PC-9 (cell line): ENCODE results near the gene COPG1.

ENCODE experiments used
- EZH2 ChIP-seq: fragments of 200-600 bp; sonication (generic); IDR thresholded peaks from 2 replicates; pipeline ENCODE4 v1.8.0; 2017; ENCODE audit warnings: antibody characterized with exemption, low read depth
- TF ChIP-seq, protein P1 (sequence below): fragments of 200-600 bp; sonication (generic); conservative IDR thresholded peaks from 2 replicates; pipeline ENCODE4 v1.6.1; 2017; ENCODE audit warnings: mixed run types, antibody characterized with exemption, mild to moderate bottlenecking, moderate library complexity

DNA sequence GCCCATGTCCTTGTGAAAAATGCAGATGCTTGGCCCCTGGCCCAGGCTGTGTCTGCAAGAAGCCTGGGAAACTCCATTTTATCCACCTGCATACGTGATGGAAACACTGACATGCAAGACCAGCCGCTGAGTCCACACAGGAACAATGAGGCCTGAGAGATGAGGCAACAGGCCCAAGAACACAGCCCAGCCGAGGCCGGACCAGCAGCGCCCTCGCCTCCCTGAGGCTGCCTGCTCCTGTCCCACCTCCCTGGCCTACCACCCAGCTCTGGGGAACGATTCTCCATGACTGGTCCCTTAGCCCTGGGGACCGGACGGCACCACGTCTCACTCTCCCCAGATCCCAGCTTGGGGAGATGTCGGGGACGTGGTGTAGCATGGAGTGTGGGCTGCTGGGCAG is 76.7 kb downstream of the COPG1 start:
- TF ChIP-seq, protein P1, sequence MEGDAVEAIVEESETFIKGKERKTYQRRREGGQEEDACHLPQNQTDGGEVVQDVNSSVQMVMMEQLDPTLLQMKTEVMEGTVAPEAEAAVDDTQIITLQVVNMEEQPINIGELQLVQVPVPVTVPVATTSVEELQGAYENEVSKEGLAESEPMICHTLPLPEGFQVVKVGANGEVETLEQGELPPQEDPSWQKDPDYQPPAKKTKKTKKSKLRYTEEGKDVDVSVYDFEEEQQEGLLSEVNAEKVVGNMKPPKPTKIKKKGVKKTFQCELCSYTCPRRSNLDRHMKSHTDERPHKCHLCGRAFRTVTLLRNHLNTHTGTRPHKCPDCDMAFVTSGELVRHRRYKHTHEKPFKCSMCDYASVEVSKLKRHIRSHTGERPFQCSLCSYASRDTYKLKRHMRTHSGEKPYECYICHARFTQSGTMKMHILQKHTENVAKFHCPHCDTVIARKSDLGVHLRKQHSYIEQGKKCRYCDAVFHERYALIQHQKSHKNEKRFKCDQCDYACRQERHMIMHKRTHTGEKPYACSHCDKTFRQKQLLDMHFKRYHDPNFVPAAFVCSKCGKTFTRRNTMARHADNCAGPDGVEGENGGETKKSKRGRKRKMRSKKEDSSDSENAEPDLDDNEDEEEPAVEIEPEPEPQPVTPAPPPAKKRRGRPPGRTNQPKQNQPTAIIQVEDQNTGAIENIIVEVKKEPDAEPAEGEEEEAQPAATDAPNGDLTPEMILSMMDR: no peak
- no peak for TF ChIP-seq EZH2
